GM23248 (cell line): Measurements from ENCODE around the gene RAPGEF3. TPM values are rescaled to one million over a fixed set of nuclear protein-coding genes. Genes with fewer than 3 reads are reported as not detected.

Source experiments
- DNase-seq: peaks from one replicate; pipeline ENCODE4 v3.0.0-alpha.2; 2015
- H2AFZ ChIP-seq: fragments of 200-600 bp; sonication (generic); 2 replicates; pipeline ENCODE4 v1.6.1; 2016; ENCODE audit warnings: antibody characterized with exemption
- H3F3A ChIP-seq: fragments of 200-600 bp; sonication (generic); 2 replicates; pipeline ENCODE4 v1.6.1; 2016; ENCODE audit warnings: mild to moderate bottlenecking, antibody characterized with exemption, mixed run types; ENCODE audit not compliant: insufficient read depth
- H3K27ac ChIP-seq: fragments of 200-600 bp; sonication (generic); 2 replicates; pipeline ENCODE4 v1.5.1; 2016; ENCODE audit warnings: mild to moderate bottlenecking
- H3K27me3 ChIP-seq: fragments of 200-600 bp; sonication (generic); replicated peaks from 2 replicates; pipeline ENCODE4 v1.6.1; 2016; ENCODE audit warnings: mild to moderate bottlenecking; ENCODE audit not compliant: insufficient read depth
- H3K36me3 ChIP-seq: fragments of 200-600 bp; sonication (generic); 2 replicates; pipeline ENCODE4 v1.6.1; 2016; ENCODE audit warnings: low read depth, mild to moderate bottlenecking
- H3K4me1 ChIP-seq: fragments of 200-600 bp; sonication (generic); 2 replicates; pipeline ENCODE4 v1.6.1; 2016; ENCODE audit warnings: mild to moderate bottlenecking; ENCODE audit not compliant: insufficient read depth
- H3K4me2 ChIP-seq: fragments of 200-600 bp; sonication (generic); one replicate; pipeline ENCODE4 v1.6.1; 2016; ENCODE audit warnings: mild to moderate bottlenecking; ENCODE audit not compliant: unreplicated experiment
- H3K4me3 ChIP-seq: fragments of 200-600 bp; sonication (generic); 2 replicates; pipeline ENCODE4 v1.5.1; 2016; ENCODE audit warnings: mild to moderate bottlenecking
- H3K79me2 ChIP-seq: fragments of 200-600 bp; sonication (generic); 2 replicates; pipeline ENCODE4 v1.6.1; 2016; ENCODE audit warnings: mild to moderate bottlenecking; ENCODE audit not compliant: insufficient read depth
- H3K9ac ChIP-seq: fragments of 200-600 bp; sonication (generic); 2 replicates; pipeline ENCODE4 v1.6.1; 2016; ENCODE audit warnings: mild to moderate bottlenecking
- H3K9me2 ChIP-seq: fragments of 200-600 bp; sonication (generic); 2 replicates; pipeline ENCODE4 v1.6.1; 2016; ENCODE audit warnings: mixed run types, mild to moderate bottlenecking, moderate library complexity; ENCODE audit not compliant: insufficient read depth
- H3K9me3 ChIP-seq: fragments of 200-600 bp; sonication (generic); one replicate; pipeline ENCODE4 v1.6.1; 2017; ENCODE audit warnings: low read depth
- H4K20me1 ChIP-seq: fragments of 200-600 bp; sonication (generic); 2 replicates; pipeline ENCODE4 v1.6.0; 2016; ENCODE audit not compliant: insufficient read depth
- EZH2 ChIP-seq: fragments of 200-600 bp; sonication (generic); IDR thresholded peaks from 2 replicates; pipeline ENCODE4 v1.6.1; 2018; ENCODE audit warnings: antibody characterized with exemption, mild to moderate bottlenecking; ENCODE audit not compliant: insufficient read depth, poor library complexity, severe bottlenecking
- EZH2phosphoT487 ChIP-seq: fragments of 200-600 bp; sonication (generic); IDR thresholded peaks from 2 replicates; pipeline ENCODE4 v1.6.1; 2018; ENCODE audit warnings: antibody characterized with exemption, moderate library complexity, mild to moderate bottlenecking, low read depth; ENCODE audit not compliant: insufficient read depth
- WGBS, 2 experiments: methylation state at CpG; one replicate each; pipeline ENCODE4 v1.1.6; 2015 to 2017; ENCODE audit warnings: low lambda C conversion rate in 2 of 2, low coverage in 1 of 2; ENCODE audit errors: missing lambda C conversion rate in 2 of 2; 5-methylcytosine and 5-hydroxymethylcytosine counted together
- in situ Hi-C: fragments of 300-500 bp; cut with MboI; formaldehyde crosslinking; loops from 2 replicates; pipeline ENCODE4 v1.15.0; 2020
- polyA plus RNA-seq: library from polyadenylated mRNA; unstranded; fragments of >200 nt; fragmentation: Nextera tagmentation; extraction: Ambion mirVana; gene quantifications from 2 replicates; pipeline ENCODE4 v1.2.1, GENCODE V29; 2016
- total RNA-seq: library from RNA; depleted of rRNA; stranded (reverse); fragments of >200 nt; shearing (Covaris generic); gene quantifications from 2 replicates; pipeline ENCODE4 v1.2.3, GENCODE V29; 2014

RAPGEF3 gene
- total and polyA plus RNA-seq, 2 experiments from 2014 or later, result 1.4 to 3.7 TPM

- Histone ChIP-seq H3K9me2 (no peaks in the 10 kb centered on the region), H3K9me3 (no peaks in the 10 kb centered on the region), H3K79me2 (no peaks in the 10 kb centered on the region), H3K4me2 (no peak overlapping the region), H3K4me3 (no peak overlapping the region), H3K27me3 (no peaks in the 10 kb centered on the region), H3F3A (peaks cover 23% of the 10 kb centered on the region), H4K20me1 (no peaks in the 10 kb centered on the region), H3K4me1 (peaks cover 34% of the 10 kb centered on the region), H3K36me3 (no peaks in the 10 kb centered on the region), H2AFZ (no peak overlapping the region), H3K27ac (no peak overlapping the region), H3K9ac (no peak overlapping the region)
- DNase-seq, result peak; percentile 24
- in situ Hi-C loops, result no loop called here
- WGBS, 2 experiments, result 78 to 80% methylated on average over 12 of the region's 12 CpGs
- TF ChIP-seq EZH2phosphoT487 (no peak), EZH2 (no peak)
Measured at GRCh38 chr12:47755655-47756562, 2.8 kb downstream of the RAPGEF3 start.

- DNase-seq, result no peak
- Histone ChIP-seq H3K27ac (no peak overlapping the region), H3K9ac (no peak overlapping the region), H3K4me3 (no peak overlapping the region), H3F3A (peaks cover 23% of the 10 kb centered on the region), H3K9me2 (no peaks in the 10 kb centered on the region), H4K20me1 (no peaks in the 10 kb centered on the region), H3K4me1 (peaks cover 33% of the 10 kb centered on the region), H3K27me3 (no peaks in the 10 kb centered on the region), H3K4me2 (no peak overlapping the region), H3K79me2 (no peaks in the 10 kb centered on the region), H3K9me3 (no peaks in the 10 kb centered on the region), H3K36me3 (no peaks in the 10 kb centered on the region), H2AFZ (no peak overlapping the region)
- WGBS, 2 experiments, result 83 to 90% methylated on average over 3 of the region's 3 CpGs
- TF ChIP-seq EZH2, result no peak
- no peak for TF ChIP-seq EZH2phosphoT487
- in situ Hi-C loops, result no loop called here
Measured at GRCh38 chr12:47754881-47755280, 3.8 kb downstream of the RAPGEF3 start.

- peak overlapping the region; percentile 22 for H3K4me2 ChIP-seq
- no peaks in the 10 kb centered on the region for H3K36me3 ChIP-seq
- no peak overlapping the region for H3K27ac ChIP-seq
- no peak for DNase-seq
- no peaks in the 10 kb centered on the region for H4K20me1 ChIP-seq
- TF ChIP-seq EZH2phosphoT487 (no peak), EZH2 (no peak)
- H3K9me3 ChIP-seq, result no peaks in the 10 kb centered on the region
- peaks cover 30% of the 10 kb centered on the region for H3K4me1 ChIP-seq
- H3K9me2 ChIP-seq, result no peaks in the 10 kb centered on the region
- WGBS, 2 experiments, result 86 to 93% methylated on average over 4 of the region's 4 CpGs
- no peaks in the 10 kb centered on the region for H3K27me3 ChIP-seq
- no peak overlapping the region for H3K9ac ChIP-seq
- no peaks in the 10 kb centered on the region for H3K79me2 ChIP-seq
- H3K4me3 ChIP-seq, result no peak overlapping the region
- in situ Hi-C loops, result no loop called here
- H3F3A ChIP-seq, result peaks cover 23% of the 10 kb centered on the region
- H2AFZ ChIP-seq, result no peak overlapping the region
Measured at GRCh38 chr12:47754126-47754525, 4.6 kb downstream of the RAPGEF3 start.

- peaks cover 23% of the 10 kb centered on the region for H3F3A ChIP-seq
- no peaks in the 10 kb centered on the region for H3K36me3 ChIP-seq
- peak overlapping the region; percentile 58 for H2AFZ ChIP-seq
- H3K9ac ChIP-seq, result peak overlapping the region; percentile 59
- H3K9me2 ChIP-seq, result no peaks in the 10 kb centered on the region
- H4K20me1 ChIP-seq, result no peaks in the 10 kb centered on the region
- H3K4me1 ChIP-seq, result peaks cover 27% of the 10 kb centered on the region
- no peaks in the 10 kb centered on the region for H3K27me3 ChIP-seq
- WGBS, 2 experiments, result 52 to 58% methylated on average over 11 of the region's 11 CpGs
- in situ Hi-C loops, result no loop called here
- no peak overlapping the region for H3K4me3 ChIP-seq
- no peaks in the 10 kb centered on the region for H3K9me3 ChIP-seq
- TF ChIP-seq EZH2, result no peak
- peak overlapping the region; percentile 83 for H3K27ac ChIP-seq
- peak overlapping the region; percentile 52 for H3K4me2 ChIP-seq
- DNase-seq, result no peak
- no peaks in the 10 kb centered on the region for H3K79me2 ChIP-seq
Measured at GRCh38 chr12:47753021-47754001, 5.4 kb downstream of the RAPGEF3 start.
